Activated CD4-positive, CD25-positive, alpha-beta regulatory T cell treated with anti-CD3 and anti-CD28 coated beads, Interleukin-2, amount 50 U/mL, for 72 hours (primary cell): ENCODE data around the gene MDGA2.

Experiments used
- DNase-seq: peaks from one replicate; pipeline ENCODE4 v3.0.0; 2021

Gene MDGA2

DNA sequence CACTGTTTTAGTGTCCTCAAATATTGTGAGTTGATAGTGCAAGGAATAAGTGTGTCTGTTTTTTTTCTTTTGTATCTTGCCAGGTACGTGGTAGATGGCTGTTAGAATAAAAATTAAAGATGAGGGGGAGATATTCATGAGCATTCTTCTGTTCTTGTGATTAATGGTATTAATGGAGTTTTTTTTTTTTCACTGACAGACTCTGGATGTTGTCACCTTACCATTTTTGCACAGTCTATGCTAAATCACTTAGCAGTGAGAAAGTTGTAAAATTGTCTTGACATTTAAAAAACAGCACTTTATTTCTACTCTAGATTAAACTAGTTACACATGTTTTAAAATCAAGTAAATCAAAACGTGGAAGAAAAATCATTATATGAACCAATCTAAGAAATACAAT lies 204.3 kb downstream of the MDGA2 start:
- no peak for DNase-seq

DNA sequence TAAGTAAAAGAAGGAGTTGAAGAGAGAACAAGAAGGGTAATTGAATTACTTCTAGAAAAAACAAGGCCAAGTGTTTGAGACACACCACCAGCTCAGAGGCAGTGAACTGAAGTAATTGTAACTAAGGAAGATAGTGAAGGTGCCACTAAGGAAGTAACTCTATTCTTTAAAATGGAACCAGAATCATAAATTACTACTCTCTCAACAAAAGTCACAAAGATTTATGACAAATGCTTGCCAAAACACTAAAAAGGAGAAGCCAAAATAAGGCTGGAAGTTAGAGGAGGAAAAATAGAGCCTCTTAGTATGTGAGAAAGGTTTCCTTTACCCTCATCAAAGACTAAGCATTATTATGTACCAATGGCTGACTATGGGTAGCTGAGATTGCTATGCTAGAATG lies 208.5 kb downstream of the MDGA2 start:
- DNase-seq: no peak

DNA sequence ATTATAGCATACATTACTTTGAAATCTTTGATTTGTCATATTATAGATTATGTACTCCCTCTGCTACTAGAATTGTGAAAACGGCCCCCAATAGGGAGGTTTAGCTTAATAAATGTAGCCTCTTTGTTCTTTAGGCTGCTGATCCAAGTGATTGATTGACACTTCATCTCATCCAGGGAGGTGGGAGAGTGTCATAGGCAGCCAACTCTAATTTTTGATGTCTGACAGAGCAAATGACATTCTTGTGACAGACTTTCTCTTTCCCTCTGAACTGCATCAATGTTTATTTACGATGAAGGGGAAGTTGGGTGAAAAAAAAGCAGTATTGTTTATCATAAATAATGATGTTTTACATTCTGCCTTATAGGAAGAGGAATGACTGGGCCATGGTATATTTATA lies 221.4 kb downstream of the MDGA2 start:
- no peak for DNase-seq

DNA sequence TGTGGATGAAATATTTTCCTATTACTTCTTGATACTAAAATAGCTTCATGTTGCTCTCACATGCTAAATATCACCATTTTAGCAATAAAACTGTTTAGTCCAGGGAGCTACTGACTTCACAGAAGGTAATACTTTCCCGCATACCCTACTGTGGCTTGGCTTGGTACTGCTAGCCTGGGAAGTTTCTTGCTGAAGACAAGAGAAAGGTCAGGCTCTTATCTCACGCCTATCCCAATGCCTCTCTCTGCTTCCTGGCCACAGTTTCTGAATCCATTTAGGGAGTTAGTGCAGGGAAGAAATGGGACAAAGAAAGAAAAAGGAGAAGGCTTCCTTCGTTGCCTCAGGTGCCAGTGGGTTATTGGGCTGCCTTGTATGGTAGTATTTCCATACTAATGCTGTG lies 228.3 kb downstream of the MDGA2 start:
- no peak for DNase-seq

DNA sequence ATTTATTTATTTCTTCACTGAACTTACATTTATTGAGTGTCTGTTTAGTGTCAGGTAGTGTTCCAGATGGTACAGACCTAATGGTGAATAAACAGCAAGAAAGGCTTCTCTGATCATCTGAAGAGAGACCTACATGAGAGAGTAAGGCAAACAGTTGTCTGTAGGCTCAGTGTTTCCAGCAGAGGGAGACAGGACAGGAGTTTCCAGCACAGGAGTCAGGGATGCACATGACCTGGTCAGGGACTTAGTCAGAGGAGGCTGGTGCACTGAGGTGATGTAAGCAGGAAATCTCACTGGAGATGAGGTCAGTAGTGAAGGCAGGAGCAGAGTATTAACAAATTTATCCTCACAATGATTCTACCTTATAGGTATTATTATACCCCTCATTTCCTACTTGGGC lies 233.2 kb downstream of the MDGA2 start:
- no peak for DNase-seq

DNA sequence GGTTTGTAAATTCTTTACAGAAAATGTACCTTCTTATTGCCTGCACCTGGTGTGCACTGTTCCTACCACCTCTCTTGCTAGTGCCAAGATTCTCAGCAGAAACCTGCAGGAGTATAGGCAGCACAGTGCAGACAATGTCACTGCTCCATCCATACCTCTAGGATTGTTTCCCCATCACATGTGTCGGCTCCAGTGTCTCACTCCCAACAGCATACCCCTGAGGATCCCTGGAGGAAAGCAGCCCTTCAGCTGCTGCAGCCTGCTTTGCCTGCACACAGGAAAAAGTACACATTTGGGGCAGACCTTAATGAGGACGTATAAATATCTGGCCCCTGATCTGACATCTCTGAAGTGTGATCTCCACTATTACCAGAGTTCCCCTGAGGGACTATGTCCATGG lies 235.5 kb downstream of the MDGA2 start:
- DNase-seq: no peak

DNA sequence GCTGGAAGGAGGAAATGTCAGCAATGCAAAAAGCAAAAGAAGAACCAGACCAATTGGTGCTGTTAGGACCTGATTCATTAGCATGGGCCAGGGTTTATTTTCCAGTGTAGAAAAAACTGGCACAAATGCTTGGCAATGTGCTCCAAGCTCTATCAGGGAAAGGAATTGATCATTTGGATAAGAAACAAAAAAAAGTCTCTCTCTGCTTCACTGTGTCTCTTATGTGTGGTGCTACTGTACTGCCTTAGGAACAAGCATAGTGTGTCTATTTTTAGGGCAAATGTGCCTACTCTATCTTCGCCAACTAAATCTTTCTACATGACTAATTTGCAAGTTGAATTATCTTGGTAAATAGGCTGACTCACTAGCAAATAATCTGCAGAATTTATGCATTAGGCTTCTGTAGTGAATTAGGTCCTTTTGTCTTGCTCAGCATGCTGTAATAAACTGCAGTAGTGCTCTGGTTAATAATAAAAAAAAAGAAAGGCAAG lies 236.7 kb downstream of the MDGA2 start:
- no peak for DNase-seq

DNA sequence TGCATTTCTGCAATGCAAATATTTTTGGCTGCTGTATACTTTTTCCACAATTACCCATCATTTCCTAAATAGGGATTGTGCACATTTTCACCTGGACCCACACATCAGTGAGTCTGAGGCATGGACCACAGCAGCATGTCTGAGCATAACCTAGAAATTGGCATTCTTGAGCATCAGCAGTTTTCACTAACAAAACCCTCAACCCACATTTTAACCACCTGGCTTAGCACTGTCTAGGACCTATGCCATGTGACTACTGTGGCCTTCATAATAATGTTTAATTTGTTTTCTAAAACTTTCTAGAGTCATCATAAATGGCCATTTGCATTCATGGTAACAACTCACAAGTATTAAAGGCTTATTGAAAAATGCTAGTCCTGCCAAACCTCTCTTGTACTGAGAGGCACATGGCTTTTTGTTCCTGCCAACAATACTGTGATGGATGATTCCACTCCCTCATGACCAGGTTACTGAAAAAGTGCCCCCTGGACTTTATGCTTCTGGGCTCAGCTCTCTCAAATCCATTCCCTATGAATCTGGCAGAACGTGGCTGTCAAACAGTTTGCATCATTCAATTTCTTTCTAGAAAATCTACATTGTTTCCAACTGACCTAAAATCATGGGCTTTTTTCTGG lies 240.0 kb downstream of the MDGA2 start:
- no peak for DNase-seq

DNA sequence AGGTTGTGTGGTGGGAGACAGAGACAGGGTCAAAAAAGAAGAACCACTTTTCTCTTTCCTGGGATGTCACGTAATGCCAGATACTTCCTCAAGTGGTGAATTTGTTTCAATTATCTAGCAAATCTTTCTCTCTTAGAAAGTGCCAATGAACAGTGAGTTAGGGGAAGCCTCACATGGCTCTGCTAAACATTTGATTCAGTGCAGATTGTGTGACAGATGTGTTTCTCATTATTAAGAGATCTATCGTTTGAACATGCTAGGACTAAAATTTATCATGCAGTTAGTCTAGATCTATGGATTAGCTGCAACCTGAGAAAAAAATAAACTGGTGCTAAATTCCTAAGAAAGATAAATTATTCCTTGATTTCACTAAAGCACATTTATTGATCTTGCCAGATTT lies 247.8 kb downstream of the MDGA2 start:
- no peak for DNase-seq

DNA sequence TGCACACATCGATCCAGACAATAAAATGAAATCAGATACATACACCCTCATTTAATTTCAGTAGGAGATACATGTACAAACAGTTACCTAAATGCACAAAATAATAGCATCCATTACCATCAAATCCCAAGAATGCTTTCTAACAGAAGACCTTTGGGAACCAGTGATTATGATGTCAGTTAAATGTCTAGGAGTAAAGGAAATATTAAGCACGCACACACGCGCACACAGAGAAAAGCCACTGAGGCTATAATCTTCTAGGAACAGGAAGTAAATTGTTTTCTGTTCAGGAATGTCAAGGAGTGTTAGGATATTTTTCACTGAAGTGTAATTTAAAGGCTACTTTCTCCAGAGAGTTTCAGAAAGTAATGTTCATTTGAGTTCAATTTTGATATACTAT lies 250.1 kb downstream of the MDGA2 start:
- DNase-seq: no peak

DNA sequence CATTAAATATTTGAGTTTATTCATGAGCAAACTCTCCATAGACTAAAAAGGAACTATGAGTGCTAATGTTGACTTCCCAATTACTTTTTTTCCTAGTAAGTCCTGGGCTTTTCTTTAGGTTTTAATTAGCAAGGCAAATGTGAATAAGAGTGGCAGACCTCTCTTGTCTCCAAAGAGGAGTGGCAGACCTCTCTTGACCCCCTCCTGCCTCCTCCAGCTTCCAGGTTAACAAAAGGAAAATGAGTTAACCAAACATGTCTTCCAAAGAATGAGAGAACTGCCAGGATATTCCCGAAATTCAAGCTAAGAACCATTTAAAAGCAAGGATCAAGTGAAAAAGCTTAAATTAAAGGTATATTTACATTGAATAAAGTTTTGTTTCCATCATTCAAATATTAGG lies 253.2 kb downstream of the MDGA2 start:
- no peak for DNase-seq

DNA sequence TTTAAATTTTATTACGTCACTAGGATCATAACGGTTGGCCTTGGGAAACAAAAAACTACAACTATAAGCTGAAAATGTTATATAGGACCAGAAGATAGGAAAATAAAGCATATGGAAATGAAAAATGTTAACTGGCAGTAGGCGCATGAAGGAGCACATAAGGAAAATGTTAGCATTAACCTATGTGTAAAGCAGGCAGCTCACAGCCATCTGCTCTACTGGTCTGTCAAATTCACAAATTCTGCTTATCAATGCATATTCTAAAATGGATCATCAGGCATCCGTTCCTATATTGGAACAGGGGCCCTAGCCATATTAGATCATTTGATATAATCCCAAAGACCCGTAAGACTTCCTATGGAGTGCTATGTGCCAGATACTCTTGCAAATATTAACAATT lies 263.9 kb downstream of the MDGA2 start:
- DNase-seq: no peak

DNA sequence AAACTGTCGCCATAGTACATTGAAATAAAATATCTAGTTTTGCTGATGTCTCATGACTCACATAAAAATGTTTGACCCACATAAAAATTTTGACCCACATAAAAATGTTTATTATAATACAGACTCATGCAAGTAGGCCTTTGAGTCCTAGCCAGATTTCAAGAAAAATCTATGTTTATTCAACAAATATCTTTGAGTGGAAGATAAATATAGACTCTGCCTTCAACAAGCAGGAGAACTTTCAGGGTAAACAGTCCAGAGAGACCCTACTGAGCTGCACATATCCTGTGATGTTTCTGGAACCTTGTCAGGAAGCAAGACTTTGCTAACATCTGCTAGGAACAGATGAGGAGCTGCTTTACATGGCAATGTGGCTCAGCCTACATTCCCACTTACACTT lies 283.1 kb downstream of the MDGA2 start:
- DNase-seq: no peak

DNA sequence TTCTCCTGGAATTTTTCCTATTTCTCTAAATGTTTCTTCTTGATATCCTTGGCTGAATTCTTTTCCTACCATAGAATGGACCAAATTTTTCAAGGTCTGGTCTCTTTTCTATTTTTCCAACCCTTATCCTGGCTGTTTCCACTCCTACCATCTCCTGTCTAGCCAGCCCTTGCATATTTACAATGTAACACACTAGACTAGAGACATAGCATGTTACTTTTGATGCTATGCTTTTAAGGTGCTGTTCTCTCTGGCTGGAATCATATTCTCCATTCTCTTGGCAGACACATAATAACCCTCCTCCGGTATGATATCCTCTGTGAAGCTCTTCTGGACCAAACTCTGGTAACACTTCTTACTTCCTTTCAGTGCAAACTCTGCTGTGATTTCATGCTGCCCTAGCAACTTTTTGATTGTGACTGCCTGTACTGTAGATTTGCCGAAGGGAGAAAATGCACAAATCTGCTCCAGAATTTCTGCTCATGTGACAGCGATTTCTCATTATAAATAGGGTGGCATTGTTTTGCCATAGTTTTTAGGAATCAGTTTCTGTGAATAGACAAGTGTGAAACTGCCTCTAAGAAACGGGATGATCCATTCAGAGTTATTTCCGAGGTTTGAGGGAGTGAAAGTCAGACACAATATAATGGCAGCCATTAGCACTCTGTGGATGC lies 284.4 kb downstream of the MDGA2 start:
- no peak for DNase-seq

DNA sequence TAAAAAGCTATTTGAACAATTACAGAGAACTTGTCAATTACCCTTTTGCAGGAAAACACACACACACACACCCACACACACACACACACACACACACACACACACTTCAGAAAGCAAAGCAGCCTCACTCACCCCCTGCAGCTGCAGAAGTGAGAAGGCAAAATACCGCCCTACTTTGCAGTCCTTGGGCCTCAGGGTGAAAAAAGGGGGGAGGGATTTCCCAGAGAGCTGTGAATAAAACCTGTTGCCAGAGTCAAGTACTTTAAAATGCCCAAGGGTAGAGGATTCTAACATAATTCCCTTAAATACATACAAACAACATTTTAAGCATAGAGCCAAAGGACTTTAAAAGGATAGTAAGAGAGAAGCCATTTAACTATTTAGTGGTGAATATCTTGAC lies 285.9 kb downstream of the MDGA2 start:
- no peak for DNase-seq

DNA sequence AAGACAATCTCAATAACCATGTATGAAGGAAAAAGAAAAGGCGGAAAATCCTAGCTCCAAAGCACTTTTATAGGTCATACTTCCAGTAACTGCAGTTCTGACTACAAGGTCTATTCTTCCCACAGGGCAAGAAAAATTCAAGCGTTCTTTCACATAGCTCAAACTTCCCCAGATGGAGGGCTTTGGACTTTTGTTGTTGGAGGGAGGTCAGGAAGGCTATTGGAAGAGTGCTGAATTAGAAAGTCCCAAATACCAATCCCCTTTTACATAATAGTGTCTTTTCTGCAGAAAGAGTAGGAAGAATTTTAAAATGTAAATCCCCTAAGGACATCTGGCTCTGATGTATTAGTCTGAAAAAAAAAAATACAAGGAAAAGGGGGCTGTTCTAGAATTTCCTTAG lies 309.4 kb downstream of the MDGA2 start:
- DNase-seq: no peak

DNA sequence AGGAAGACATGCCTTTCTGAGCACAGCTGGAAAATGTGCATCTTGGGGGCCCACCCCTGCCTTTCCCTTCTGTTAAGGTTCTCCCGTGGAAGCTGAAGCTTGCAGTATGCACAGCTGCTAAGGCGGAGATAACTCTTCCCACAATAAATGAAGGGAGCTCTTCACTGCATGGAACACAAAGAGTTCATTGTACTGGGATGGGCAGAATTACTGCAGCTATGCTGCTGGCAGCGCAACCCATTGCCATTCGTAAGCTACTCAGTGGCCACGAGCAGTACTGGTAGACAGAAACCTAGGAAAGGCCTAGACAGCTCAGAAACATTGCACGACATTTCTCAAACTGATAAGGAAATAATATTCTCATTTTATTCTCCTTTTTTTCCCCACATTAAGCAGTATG lies 310.2 kb downstream of the MDGA2 start:
- no peak for DNase-seq

DNA sequence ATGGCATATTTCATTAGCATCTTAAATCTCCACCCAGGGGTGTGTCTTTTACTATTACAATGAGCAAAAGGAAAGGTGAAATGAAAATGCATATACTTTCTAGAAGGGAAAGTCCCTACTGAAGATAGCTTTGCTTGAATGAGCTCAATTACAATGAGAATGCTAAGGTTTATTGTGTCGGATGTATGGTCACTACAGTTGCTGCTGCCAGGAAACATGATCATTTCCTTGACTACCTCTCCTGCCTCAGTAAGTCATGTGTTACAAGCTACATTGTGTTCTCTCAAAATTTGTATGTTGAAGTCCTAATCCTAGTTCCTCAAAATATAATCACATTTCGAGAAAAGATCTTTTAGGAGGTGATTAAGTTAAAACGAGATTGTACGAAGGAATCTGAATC lies 322.2 kb downstream of the MDGA2 start:
- no peak for DNase-seq

DNA sequence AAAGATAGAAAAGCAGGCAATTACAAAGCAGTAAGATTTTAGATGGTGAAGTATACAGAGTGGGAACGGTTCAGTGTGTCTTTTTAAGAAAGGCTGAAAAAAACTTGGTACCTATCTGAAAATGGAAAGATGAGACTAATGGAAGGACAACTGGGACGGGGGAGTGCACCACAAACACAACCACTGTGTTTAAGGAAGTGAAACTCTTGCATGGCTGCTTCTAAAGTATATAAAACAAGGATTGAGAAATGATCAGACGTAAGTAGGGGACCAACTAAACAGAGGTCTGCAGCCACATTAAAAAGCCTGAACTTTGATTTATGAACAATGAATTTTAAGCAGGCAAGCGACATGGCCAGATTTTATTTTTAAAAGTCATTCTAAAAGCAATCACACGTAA lies 328.6 kb downstream of the MDGA2 start:
- DNase-seq: no peak

DNA sequence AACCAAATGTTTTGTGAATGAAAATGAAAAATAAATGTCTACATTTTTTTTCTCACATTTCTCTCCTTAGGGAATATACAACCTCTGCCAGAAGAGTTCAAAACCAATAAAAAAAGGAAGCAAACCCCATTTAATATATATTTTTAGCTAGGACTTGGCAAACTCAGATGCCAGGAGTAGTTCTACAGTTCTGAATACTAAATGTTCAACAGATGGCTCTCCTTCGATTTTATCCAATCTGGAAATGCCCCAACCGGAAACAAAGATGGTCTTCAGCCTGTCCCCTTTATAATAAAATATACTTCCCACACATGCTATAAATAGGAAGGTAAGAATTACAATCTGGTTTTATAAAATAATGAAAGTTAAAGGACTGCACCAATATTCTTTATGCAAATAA lies 330.4 kb downstream of the MDGA2 start:
- DNase-seq: no peak

DNA sequence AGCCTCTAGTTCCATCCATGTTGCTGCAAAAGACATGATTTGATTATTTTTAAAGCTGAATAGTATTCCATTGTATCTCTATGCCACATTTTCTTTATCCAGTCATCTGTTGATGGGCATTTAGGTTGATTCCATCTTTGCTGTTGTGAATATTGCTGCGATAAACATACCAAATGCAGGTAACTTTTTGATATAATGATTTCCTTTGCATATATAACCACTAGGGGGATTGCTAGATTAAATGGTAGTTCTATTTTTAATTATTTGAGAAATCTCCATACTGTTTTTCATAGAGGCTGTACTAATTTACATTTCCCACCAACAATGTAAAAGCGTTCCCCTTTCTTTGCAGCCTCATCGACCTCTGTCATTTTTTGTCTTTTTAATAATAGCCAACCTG lies 342.5 kb downstream of the MDGA2 start:
- DNase-seq: no peak

DNA sequence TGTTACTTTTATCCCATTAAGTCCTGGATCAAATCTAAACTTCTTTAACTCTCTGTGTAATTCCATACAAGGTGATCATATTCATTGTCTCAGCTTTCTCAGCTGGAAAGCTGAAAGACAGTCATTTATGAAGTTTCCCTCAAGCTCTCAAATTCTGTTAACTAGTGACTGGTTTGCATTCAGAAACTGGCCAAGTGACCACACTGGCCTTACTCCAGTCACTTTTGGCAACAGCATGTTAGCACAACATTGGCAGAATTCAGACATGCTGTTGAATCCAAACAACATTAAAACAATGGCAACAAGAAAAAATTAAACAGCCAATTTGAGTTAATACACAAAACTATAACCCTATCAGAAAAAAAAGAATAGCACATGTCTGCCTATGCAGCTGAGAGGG lies 343.3 kb downstream of the MDGA2 start:
- no peak for DNase-seq

DNA sequence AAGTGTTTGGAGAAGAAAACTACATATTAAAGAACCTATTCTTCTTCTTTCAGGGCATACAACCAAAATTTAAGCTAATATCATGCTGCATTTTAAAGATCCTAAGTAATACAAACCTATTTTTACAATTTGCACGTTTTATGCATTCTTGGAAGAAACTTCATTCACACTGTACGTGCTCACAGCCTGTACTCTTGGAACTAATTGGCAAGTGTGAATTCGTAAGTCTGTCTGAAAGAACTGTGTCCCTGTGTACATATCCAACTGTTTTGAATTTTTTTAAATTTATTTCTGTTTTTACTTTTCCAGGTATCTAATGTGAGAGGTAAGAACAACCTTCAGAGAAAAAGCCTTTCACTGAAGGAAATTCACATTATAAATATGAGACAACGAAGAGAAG lies 347.0 kb downstream of the MDGA2 start:
- DNase-seq: no peak

DNA sequence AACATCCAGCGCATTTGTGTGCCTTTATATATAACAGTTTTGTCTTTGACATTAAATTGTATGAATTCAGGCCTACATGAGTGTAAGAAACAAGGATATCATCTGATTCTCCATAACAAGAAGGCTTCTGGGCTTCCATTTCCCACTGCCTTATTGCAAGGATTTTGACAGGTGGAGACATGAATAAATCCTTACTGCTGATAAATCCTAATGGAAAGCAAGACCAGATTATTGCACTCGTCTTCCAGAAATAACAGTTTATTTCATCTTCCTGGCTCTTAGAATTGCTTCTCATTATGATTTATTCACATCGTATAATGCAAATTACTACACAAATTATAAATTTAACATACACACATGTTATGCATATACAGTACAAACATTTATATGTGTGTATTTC lies 348.1 kb downstream of the MDGA2 start:
- DNase-seq: no peak

DNA sequence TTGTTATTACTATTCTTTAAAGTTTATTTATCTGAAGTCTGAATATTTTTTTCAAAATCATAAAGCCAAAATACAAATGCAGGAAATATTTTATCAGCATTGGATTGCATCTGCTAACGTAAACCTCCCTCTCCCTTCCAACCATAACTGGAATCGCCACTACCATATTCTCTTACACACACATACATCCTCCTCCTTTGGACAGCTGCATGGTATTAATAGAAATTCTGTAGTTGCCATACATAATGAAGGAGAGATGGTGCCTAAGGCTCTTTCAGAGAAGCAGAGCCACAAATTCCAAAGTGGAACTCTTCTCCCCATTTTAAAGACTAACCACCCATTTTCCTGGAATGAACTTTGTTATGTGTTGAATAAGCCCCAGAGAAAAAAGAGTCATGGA lies 352.7 kb downstream of the MDGA2 start:
- DNase-seq: no peak
